Forelimb muscle (tissue), 1 donor: Measurements from ENCODE around the gene IFI27L2. TPM values are rescaled to one million over a fixed set of nuclear protein-coding genes. Genes with fewer than 3 reads are reported as not detected.
"Not testable (repeated sequence)": the region's sequence is repeated elsewhere in the genome, so short reads cannot be mapped to it uniquely, and the experiment has no call there.

ENCODE experiments used
- DNase-seq: peaks from one replicate; pipeline ENCODE4 v3.0.0-alpha.2; 2013; ENCODE audit warnings: low read depth
- polyA plus RNA-seq: library from polyadenylated mRNA; unstranded; fragments of 120-200 nt; gene quantifications from one replicate; pipeline ENCODE4 v1.2.1, GENCODE V29; 2013; ENCODE audit not compliant: insufficient read length

The IFI27L2 gene, protein sequence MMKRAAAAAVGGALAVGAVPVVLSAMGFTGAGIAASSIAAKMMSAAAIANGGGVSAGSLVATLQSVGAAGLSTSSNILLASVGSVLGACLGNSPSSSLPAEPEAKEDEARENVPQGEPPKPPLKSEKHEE
- polyA plus RNA-seq = 9.8 TPM

DNA sequence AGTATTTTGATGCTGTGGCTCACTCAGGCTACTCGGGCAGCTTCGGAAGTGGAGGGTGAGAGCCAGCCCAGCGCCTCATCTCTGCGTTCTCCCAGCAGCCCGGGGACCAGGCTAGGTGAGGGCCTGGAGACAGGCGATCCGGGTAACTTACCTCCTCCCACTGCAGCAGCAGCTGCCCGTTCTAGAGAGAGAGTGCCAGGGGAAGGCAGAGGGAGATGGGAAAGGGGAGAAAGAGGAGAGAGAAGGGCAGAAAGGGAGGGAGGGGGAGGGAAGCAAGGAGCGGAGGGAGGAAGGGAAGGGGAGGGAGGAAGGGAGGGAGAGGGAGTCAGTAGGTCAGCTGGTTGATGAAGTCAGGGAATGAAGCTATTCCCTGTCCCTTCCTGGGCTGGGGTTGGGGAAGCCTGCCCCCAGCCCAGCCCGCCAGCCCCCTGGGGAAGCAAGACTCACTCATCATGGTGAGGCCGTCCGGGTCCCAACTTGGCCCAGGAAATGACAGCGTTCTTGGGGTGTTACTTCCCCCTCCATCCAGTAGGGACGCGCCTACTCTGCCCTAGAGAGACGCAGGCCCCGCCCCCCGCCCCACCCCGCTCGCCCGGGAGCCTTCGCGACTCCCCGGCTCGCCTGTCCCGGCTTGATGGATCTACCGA, at the start of gene IFI27L2:
TSS of gene IFI27L2 (minus strand) at position 494 of the 647 bp plus-strand sequence. CDS start at position 454, 40 bp downstream.
- no peak for DNase-seq

DNA sequence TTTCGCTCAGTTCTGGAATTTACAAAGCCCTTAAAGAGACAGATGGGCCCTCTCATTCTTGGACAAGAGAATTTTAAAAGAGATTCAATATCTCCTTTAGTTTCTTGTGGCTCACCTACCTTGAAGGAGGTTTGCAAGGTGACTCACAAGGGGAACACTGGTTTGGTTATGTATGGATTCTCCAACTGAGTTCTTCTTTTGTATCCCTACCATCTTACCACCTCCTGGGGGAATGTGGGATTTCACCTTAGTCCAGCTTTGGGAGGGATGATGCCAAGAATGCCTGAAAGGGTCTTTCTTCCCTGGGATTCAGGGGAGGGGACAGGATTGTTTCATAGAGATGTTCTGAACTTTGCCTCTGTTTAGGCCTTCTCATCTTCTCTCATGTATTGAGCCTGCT, 48.4 kb upstream of the IFI27L2 start:
- no peak for DNase-seq

DNA sequence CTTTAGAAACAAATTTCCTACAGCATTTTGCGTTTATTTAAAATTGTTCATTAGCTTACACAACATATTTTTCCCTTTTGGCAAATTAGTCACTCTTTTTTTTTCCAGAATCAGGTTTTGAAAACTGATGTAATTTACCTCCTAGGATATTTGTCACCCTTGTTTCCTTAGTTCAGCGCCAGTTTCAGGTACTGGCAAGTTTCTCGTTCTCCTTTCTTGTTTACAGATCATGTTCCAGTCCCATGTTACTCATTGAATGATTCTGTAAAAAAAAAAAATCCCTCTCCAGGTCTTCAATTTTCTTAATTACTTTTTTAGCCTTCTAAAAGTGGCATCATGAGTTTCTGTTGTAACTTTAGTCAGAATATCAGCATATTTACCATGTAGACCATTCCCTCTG, 47.4 kb upstream of the IFI27L2 start:
- DNase-seq = no peak

DNA sequence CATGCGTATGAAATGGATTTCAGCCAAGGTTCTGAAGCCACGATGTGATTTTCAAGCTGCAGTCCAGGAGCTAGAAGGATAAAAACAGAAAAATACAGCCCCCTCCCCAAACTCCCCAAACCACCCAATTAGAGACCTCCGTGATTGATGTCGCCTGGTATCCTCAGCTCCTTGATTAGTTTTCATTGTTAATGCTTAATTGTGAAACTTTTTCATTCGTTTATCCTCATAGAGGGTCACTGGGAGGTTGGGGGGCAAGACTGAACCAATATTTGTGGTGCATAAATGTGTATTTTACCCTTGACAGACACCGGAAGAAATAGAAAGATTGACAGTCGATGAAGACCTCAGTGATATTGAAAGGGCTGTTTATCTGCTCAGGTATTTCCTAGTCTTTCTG, 46.3 kb upstream of the IFI27L2 start:
- DNase-seq = no peak

DNA sequence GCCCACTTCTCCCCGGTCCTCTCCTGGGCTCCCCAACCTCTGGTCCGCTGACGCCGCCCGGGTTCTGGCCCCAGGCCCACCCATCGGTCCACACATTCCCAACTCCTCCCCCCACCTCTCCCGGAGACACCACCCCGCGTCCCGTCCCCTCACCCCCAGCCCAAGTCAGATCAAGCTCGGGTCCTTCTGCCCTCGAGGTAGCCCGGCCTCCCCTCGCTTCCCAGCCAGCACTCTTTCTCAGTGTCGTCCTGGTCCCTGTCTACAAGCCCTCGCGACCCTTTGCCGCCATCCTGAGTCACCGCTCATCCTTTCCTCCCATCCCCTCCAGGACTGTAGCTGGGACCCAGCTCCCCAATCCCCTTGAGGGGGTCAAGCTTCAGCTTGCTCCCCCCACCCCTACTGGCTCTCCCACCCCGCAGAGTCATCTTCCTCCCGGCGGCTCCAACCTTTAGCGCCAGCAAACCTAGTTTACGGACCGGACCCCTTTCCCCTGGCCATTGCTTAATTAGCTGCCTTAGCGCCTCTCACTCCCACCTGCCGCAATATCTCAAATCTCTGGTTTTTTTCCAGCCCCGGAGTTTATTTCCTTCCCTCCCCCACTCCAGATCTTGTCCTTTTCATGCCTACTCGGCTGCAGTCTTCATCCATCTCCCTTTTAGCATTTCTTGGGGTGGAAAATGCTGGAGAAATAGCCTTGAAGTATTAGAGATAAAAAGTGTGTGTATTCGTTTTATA, 45.8 kb upstream of the IFI27L2 start:
- no peak for DNase-seq

DNA sequence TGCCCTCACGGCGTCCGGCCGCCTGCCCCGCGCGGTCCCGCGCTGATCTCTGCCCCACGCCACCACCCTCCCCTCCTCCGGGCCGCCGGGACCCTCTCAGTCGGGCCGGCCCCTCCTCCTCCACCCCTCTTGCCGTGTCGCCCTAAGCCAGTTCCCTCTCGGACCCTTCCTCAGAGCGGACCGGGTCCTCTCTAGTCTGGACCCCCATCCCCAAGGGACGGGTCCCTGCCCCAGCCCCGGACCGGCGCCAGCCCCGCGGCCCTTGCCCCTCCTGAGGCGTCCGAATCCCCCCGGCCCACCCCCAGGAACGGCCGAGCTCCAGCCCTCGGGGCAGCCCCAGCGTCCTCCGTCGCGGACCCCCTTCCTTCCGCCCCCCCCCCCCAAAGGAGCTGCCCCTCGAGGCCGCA, 45.2 kb upstream of the IFI27L2 start:
- no peak for DNase-seq

DNA sequence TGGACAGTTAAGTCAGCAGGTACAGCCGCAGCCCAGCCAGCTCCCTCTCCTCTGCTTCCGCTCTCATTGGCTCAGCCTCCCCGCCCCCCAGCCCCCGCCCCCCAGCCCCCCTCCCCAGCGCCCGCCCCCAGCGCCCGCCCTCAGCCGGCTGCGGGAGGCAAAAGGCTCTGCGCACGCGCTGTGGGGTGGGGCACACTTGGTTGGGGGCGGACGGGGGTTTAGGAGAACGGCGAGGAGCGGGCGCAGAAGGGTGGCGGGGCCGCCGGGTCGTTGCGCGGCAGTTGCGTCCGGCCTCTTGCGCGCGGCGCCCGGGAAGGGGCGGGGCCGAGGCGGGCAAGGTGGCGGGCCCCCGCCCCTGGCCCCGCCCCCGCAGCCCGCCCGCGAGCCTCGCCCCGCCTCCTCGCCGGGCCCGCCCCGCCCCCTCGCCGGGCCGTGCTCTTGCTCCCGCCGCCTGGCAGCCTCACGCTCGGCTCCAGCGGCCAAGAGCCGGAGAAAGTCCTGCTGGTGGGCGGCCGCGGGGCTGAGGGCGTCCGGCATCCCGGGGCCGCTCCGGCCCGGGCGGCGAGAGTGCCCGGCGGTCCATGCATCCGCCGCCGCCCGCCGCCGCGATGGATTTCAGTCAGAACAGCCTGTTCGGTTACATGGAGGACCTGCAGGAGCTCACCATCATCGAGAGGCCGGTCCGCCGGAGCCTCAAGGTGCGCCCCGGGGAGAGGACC, 44.6 kb upstream of the IFI27L2 start, which contains the start of gene PPP4R4:
TSS of gene PPP4R4 (plus strand) at position 438 of the 719 bp plus-strand sequence. CDS start at position 582, 144 bp downstream.
- DNase-seq = peak; percentile 24

DNA sequence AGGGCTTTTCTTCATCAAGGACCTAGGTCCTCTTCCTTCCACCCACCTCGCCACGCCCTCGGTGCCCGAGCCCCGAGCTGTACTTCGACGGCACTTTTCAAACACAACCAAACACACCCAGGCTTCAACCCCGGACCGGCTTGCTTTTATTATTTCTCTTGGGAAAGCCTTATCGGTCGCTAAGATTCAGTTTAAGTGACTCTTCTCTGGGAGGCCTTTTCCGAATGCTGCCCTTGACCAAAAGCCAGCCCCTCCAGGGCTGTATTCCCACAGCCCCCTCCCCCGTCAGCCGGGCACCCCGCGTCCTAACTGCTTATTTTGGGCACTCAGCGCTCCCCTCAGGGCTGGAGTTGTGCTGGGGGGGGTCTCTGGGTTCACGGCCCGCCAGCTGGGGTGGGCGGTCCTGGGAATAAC, 44.1 kb upstream of the IFI27L2 start:
- DNase-seq = no peak

DNA sequence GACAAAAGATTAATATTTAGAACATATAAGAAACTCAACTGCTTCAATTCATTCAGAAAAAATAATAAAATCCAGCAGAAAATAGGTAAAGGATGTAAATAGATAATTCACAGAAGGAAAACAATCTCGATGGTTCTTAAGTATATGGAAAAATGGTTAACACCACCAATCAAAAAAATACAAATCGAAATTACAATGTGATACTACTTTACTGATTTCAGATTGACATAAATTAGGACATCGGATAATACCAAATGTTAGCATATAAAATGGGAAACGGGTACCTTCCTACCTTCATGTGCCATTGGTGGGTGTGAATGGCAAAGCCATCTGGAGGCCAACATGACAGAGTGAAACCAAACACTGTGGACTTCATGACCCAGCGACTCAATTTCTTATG, 43.1 kb upstream of the IFI27L2 start:
- no peak for DNase-seq

DNA sequence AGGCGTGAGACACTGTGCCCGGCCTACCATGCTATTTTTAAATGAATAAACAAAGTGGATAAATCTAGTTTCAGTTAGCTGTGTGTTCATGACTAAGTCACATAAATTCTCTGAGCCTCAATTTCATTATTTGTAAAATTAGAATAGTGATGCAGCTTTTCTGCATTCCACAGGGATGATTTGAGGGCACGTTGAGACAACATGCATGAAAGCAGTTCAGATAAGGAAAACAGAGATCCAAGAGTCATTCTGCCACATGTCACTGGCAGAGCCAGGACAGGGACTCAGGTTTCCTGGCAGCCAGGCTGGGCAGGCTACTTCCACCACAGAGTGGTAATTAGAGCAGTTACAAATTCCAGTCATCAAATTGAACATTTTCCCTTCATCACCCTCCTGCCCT, 41.8 kb upstream of the IFI27L2 start:
- DNase-seq = no peak

DNA sequence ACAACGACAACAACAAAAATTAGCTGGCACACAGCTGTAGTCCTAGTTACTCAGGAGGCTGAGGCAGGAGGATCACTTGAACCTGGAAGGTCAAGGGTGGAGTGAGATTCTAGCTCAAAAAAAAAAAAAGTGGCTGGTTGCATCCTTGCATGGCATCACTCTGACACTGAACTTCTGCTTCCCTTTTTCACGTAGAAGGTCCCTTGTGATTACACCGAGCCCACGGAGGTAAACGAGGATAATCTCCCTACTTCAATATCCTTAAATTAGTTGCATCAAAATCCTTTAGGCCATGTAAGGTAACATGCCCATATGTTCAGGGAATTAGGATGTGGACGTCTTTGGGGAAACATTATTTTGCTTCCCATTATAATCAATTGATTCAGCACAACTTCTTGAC, 40.7 kb upstream of the IFI27L2 start:
- DNase-seq = no peak

DNA sequence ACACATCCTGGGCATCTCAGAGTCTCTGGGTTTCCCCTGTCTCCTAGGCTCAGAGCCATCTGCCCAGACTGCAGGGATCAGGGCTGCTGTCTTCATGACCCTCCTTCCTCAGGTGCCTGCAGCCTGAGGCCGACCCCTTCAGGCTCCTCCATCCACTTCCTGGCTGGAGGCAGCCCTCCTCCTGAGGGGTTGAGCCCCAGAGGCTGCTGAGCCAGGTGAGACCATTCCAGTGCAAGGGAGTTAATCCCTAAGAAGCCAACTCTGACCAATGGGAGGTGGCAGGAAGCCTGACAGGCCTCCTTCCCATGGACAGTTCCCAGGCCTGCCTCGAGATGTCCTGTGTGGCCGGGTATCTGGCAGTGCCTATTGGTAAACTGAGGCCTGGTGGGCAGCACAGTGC, 36.3 kb upstream of the IFI27L2 start:
- no peak for DNase-seq

DNA sequence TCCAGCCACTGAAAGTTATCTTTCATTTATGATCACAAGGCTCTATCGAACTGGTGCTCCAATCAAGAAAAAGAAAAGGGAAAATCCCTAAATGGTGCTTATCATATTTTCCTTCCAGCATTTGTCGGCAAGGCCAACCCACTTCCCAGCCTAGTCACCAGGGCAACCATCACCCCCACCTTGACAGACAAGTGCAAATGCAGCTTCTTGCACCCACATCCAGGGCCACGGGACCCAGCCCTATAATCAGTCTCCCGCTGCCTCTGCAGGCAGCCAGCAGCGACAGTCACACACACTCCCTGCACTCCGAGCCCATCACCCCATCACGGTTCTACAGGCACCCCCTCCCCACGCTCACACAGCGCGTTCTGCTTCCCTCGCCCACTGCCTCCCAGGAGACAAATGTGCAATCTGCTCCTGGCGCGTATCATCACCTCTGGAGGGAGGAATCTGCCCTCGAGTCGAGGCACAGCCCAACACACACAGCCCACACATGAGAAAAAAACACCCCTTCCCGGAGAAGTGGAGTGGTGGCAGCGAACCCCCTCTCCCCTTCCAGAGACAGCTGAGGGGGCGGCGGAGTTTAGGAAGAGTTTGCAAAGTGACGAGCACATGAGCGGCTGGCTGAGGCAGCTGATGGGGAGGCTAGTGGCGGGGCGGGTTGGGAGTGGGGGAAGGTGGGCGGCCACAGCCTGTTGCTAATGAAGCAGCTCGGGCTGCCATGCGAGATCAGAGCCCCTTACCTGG, 35.5 kb upstream of the IFI27L2 start:
- no peak for DNase-seq

DNA sequence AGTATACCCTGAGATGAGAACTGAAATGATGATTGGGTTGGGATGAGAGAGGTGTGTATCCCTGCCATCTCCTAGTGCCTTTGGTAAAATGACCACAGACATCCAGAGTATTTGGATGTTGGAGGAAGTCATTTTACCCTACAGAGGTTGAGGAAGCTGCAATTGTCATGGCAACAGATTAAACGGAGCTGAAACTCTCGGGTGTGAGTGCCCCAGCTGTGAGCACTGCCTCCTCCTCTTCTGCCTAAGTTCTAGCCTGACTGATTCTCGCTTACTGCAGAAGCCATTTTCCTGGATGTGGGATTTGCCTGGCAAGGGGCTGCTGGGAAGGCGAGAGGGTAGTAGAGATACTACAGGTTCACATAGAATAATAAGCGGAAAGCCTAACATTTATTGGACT, 34.4 kb upstream of the IFI27L2 start:
- no peak for DNase-seq

DNA sequence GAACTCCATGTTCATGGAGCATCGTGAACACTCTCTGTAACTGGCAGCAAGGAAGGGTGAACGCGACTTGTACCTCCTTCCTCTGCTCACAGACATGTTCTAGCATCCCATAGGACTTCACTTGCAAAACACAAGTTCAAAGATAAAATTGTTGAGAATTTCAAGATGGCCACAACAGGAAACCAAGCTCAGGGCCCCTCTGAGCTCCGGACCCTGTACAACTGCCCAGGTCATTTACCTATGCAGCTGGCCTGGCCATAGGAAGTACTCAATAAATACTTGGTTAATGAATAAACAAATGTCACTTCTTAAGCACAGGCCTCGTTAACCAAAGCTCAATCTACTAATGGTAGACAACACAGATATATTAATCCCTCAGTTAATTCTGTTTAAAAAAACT, 33.1 kb upstream of the IFI27L2 start:
- no peak for DNase-seq

DNA sequence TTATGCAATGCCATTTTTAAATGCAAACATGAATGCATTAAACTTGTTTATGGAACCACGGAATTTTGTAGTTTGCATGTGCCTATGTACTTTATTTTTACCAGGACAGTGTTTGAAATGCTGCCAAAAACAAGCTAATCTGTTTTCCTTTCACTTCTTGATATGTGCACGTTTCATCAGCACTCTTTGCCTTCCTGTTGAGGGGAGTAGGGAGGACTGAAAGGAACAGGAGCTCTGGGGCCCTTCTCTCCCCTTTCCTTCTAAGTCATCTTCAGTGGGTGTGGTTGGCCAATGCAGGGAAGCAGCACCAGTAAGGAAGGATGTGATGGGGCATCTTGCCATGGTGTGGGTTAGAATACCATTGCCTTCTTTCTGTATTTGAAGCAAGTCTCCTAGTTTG, 32.6 kb upstream of the IFI27L2 start:
- DNase-seq = no peak

DNA sequence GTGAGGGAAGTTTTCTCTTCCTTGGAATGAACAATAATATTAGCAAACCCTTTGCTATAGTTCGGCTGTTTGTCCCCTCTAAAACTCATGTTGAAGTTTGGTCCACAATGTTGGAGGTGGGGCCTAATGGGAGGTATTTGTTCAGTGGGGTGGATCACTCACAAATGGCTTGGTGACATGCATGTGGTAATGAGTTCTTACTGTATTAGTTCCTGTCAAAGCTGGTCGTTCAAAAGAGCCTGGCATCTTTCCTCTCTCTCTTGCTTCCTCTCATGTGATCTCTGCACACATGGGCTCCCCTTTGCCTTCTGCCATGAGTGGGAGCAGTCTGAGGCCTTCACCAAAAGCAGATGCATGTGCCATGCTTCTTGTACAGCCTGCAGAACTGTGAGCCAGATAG, 31.7 kb upstream of the IFI27L2 start:
- no peak for DNase-seq

DNA sequence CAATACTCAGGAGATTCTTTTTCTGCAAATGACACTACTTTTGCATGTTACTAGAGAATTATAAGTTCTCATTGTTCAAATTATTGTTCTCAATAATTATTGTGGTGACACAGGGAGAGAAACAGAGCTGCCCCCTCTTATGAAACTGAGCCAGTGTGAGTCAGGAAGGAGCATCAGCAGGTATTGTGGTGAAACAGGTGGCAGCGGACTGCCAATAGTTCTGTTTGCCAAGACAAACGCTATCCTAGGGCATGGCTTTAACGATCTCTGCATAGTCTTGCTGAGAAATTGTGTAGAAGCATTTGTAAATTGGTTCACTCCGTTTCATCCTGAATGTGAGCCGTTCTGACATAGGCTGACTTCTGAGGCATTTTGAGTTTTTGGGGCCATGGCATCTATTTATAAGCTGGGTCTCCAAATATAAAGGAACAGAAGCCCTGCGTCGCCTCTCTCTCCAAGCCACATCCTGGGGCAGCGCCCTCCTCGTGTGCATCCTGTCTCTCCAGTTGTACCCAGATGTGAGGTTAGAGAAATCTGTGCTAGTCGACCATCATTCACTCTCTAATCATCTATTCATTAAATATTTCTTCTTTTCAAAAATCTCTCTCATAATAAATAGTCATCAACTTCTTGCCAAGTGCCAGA, 29.0 kb upstream of the IFI27L2 start:
- DNase-seq = no peak

DNA sequence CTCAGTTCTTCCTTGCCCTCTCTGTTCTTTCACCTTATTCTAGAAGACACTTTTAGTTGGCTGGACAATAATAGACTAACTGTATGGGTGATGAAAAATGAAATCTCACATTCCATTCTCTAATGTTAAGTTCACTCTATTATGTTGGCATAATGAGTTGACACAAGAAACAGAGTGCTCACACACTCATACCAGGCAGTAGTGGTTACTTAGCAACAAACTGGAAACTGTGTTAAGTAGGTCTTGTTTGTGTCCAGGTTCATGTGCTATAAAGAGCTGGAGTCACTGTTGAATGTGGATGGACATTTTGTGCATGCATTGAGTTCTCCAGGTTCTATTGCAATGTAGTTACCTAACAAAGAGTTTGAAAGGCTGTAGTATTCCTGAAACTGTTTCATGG, 27.8 kb upstream of the IFI27L2 start:
- no peak for DNase-seq

DNA sequence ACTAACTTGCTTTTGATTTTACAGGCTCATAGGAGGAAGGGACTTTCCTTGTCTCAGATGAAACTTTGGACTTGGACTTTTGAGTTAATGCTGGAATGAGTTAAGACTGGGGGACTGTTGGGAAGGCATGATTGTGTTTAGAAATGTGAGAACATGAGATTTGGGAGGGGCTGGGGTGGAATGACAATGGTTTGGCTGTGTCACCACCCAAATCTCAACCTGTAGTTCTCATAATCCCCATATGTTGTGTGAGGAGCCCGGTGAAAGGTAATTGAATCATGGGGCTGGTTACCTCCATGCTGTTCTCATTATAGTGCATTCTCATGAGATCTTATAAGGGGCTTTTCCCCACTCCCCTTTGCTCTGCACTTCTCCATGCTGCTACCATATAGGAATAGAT, 26.7 kb upstream of the IFI27L2 start:
- DNase-seq = not testable (repeated sequence)

DNA sequence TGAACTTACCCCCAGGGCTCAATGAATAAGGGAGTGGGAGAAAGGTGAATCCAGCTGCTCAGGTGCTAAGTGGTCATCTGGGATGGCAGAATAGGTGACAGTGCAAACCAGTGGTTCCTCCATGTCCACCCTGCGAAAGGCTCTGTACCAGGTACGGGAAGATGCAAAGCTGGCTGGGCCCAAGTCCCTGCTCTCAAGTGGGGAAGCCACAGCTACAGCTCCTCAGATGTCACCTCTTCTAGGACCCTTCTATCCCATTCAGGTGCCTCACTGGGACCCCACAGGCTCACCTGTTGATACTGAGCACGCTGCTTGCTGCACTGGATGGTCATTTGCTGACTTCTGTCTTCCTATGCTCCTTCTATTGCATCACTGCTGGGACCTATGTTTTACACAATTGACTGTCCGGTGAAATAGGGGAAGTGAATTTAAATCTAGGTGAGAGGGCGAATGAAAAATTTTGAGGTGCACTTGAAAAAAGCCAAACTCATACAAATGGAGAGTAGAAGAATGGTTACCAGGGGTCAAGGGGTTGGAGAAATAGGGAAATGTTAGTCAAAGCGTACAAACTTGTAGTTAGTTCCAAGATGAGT, 24.4 kb upstream of the IFI27L2 start:
- DNase-seq = no peak
